Ureter (tissue), 1 donor: ENCODE data around the gene TNIK. TPM values are rescaled to one million over a fixed set of nuclear protein-coding genes. Genes with fewer than 3 reads are reported as not detected.
"Not testable (repeated sequence)": the region's sequence is repeated elsewhere in the genome, so short reads cannot be mapped to it uniquely, and the experiment has no call there.

Experiments used
- DNase-seq: peaks from one replicate; pipeline ENCODE4 v3.0.0-alpha.2; 2020; ENCODE audit warnings: low spot score
- total RNA-seq: library from RNA; stranded (reverse); gene quantifications from one replicate; pipeline ENCODE4 v1.2.4, GENCODE V29; 2023
- donor health status: DM: yes; HTN: yes; CAD: no.

Gene TNIK
- total RNA-seq, 1 donor from 2014 or later, result 17.1 TPM

DNA sequence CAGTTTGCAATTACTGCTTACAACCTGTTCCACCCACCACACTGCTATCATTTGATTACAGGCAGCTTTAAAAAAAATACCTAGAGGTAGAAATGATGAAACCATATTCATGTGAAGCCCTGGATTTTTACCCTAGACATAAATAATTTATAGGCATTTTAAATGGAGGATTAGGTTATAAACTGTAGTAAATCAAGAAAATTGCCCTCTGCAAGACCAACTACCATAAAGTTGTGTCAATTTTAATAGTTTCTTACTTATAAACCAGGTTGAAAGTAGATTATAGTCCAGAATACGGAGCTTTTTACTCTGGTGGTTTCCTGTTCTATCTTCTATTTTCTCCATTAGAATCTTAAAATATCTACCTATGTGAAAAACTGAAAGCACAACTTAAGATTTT is 13.9 kb downstream of the TNIK start:
- DNase-seq, result no peak

GRCh38 chr3:171445620-171446204 is 14.5 kb downstream of the TNIK start:
- no peak for DNase-seq

GRCh38 chr3:171444001-171444690 is 16.1 kb downstream of the TNIK start:
- no peak for DNase-seq

DNA sequence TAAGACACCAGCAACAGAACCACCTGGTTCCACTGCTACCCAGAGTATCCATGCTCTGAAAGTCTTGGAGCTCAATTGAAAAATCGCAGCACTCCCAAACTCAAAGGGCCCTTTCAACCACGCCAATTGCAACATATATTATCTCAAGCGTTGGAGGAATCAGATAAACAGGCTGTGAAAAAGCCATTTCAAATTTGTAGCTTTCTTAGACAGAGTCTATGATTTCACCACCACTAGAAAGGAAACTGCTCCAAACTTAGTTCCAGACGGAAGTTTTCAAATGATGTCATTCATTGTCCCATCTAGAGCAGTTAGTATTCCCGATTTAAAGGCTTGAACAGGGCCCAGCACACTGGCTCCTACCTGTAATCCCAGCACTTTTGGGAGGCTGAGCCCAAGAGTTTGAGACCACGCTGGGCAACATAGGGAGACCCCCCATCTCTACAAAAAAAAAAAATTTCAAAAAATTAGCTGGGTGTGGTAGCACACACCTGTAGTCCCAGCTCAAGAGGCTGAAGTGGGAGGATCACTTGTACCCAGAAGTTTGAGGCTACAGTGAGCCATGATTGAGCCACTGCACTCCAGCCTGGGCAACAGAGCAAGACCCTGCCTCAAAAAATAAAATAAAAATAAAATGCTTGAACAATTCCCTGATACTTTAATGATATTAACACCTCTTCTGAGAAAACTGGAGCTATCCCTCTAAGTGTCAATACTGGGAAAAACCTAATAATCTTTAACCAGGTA is 16.8 kb downstream of the TNIK start:
- no peak for DNase-seq

GRCh38 chr3:171442184-171442583 is 18.0 kb downstream of the TNIK start:
- no peak for DNase-seq

- no peak for DNase-seq
Observed at GRCh38 chr3:171441381-171441780, 18.8 kb downstream of the TNIK start.

DNA sequence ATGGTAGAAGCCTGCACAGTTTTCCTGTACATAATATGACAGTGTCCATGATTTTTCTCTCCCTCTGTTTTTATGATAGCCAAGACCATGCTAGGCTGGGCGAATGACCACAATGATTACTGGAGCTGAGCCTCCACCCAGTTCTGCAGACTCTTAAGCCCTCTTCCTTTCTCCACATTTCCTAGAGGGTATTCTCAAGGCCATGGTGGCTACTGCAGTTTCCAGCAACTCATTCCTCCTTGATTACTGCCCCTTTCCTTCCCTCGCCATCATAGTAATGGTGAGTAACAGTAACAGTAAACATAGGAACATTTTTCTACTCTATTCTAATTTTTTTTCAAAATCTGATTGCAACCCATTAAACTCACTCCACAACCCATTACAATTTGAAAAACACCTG is 20.2 kb downstream of the TNIK start:
- DNase-seq, result no peak

DNA sequence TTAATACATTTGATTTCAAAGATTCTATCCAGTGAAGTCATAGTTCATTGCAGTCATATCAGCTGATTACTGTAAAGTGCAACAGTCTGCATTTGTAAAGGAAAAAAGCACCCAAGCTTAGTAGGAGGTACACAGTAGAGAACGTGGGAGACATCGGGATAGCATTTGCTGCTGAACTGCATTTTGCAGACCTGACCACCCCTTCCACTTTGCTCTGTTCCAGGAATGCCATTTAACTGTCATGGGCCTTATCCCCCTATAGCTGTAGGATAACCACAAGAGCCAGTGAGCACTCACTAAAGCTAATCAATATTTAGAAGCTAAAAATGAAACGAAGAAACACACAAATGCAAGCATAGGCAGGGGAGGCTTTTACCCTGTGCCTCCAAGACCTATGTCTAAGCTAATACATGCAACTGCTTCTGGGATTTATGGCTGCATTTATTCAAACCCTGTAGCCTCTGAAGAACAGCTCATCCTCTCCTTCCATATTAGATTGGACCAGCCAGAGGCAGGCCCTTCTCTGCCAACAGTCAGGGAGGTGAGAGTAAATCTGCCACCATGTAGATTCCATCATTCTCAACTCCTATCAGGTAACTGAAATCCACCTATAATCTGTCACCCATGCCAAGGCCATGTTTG is 23.0 kb downstream of the TNIK start:
- no peak for DNase-seq

- DNase-seq, result no peak
Observed at GRCh38 chr3:171436380-171436779, 23.8 kb downstream of the TNIK start.

DNA sequence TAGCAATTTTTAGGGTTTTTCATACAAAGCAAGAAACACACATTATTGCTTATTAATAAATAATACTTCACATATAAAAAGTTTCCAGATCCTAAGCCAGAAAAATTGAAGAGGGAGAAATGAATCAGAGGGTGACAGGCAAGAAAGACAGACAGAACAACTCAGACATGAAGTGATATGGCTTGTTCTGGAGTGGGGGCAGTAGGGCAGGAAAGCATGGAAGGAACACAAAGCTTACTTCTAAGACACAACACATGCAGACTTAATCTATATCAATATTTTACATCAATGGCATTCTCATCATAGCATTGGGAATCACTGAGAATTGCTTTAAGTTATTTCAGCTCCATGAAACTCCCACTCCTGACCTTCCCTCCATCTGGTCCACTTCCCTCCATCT is 24.4 kb downstream of the TNIK start:
- no peak for DNase-seq

- no peak for DNase-seq
Observed at GRCh38 chr3:171435143-171435542, 25.1 kb downstream of the TNIK start.

DNA sequence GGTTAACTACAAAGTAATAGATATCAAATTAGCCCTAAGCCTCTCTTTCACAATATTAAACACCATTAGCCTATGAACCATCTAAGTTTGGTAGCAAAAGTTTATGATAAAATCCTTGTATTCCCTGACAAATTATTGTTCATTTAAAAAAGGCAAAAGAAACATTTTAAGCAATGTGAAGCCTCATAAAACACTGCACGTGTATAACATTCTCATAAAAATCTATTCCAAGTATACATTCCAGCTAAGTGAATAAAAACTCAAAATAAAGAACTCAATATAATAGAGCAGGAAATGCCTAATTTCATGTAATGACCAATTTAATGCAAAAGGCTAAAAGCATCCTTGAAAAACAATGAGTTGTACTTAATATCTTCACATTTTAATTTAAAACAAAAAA is 27.7 kb downstream of the TNIK start:
- DNase-seq, result no peak

GRCh38 chr3:171431550-171431949 is 28.7 kb downstream of the TNIK start:
- no peak for DNase-seq

GRCh38 chr3:171430530-171430929 is 29.7 kb downstream of the TNIK start:
- no peak for DNase-seq

DNA sequence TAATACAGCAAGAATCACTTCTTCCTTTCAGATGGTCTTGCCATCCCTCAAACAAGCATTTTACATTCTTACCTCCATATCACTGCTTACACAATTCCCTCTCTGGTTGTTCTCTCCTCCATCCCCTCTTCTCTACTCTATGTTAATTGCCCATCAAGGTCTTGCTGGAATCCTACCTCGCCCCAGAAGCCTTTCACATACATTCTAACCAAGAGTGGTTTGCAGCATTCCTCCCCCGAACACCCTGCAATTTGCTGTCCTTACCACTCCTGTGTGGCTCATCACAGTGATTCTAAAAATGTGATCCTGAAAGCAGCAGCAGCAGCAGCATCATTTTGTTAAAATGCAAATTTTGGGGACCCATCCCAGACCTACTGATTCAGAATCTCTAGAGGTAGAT is 30.6 kb downstream of the TNIK start:
- DNase-seq, result no peak

GRCh38 chr3:171428892-171429291 is 31.3 kb downstream of the TNIK start:
- DNase-seq, result no peak

- no peak for DNase-seq
Observed at GRCh38 chr3:171428321-171428787, 31.9 kb downstream of the TNIK start.

DNA sequence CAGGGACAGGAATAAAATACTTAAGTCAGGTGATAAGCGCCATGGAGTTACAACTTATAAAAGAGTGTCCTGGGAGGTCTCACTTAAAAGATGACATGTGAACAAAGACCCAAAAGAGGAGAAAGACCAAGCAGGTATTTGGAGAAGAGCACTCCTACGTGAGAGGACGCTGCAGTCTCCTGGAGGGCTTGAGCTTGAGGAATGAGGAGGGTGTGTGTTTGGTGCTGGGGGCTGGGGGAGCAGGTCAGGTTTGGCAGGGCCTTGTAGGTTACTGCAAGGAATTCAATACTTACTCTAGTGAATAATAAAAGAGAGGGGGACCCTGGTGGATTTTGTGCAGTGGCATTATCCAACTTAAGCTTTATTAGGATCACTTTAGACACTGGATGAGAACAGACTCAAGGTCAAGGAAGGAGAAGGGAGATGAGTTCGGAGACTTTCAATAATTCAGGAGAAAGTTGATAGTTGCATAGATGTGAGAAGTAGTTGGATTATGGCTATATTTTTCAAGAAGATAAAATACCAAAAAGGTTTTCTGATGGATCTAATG is 32.4 kb downstream of the TNIK start:
- no peak for DNase-seq

DNA sequence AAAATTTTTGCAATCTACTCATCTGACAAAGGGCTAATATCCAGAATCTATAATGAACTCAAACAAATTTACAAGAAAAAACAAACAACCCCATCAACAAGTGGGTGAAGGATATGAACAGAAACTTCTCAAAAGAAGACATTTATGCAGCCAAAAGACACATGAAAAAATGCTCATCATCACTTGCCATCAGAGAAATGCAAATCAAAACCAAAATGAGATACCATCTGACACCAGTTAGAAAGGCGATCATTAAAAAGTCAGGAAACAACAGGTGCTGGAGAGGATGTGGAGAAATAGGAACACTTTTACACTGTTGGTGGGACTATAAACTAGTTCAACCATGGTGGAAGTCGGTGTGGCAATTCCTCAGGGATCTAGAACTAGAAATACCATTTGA is 36.1 kb downstream of the TNIK start:
- not testable (repeated sequence) for DNase-seq

DNA sequence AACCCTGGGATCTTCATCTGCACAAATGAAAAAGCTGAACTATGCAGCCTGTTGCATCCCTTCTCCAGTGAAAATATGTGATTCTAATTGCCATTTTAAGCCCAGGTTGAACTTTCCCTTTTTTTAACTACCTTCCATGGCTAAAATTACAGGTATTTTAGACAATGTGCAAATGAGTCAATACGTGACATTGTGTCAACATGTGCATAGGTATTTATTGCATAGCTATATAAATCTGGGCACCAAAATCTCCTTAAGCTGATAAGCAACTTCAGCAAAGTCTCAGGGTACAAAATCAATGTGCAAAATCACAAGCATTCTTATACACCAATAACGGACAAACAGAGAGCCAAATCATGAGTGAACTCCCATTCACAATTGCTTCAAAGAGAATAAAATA is 37.4 kb downstream of the TNIK start:
- DNase-seq, result not testable (repeated sequence)

- no peak for DNase-seq
Observed at GRCh38 chr3:171420667-171421066, 39.5 kb downstream of the TNIK start.

DNA sequence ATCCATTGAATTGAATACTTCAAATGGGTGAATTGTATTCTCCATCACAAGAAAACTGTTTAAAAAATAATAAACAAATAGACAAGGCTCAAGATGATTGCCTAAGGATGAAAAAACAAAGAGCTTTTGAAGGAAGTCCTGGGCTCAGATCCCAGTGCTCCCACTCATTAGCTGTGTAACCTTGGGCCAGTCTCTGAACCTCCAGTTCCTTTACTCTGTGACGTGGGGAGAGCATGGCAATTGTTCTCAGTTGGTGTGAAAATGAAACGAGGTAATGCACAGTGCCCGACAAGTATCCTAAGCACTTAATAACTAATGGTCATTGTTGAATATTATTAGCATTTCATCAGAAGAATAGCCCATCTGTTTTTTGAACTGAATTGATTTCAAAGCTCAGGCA is 40.7 kb downstream of the TNIK start:
- no peak for DNase-seq
